GM12873 (cell line): ENCODE results near the gene TMEM11.

ENCODE experiments used
- TF ChIP-seq, protein P1 (sequence below): IDR thresholded peaks from 2 replicates; pipeline ENCODE4 v1.5.1; 2012; ENCODE audit warnings: low read depth, mild to moderate bottlenecking, moderate library complexity, low read length, control low read depth; ENCODE audit not compliant: insufficient read depth; ENCODE audit errors: missing control alignments

The TMEM11 gene

DNA sequence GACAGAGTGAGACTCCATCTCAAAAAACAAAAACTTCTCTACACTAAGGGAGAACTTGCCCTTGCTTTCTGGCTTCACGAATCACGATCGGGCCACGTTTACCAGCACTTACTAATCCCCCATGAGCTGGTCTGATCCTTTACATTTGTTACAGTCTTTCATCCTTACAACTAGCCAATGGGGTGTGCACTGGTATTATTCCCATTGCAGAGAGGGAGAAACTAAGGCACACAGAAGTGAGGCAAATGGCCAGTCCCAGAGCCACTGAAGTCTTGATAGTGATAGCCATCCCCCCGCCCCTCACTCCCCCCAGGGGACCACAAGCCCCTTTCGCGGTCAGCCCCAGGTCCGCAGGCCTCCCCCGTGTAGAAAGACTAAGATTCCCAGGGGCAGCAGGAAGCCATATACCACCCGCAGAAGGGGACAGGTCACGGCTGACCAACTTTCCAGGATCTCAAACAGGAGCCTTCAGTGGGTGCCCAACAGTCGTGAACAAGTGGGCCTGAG is 38.4 kb upstream of the TMEM11 start:
- TF ChIP-seq, protein P1, sequence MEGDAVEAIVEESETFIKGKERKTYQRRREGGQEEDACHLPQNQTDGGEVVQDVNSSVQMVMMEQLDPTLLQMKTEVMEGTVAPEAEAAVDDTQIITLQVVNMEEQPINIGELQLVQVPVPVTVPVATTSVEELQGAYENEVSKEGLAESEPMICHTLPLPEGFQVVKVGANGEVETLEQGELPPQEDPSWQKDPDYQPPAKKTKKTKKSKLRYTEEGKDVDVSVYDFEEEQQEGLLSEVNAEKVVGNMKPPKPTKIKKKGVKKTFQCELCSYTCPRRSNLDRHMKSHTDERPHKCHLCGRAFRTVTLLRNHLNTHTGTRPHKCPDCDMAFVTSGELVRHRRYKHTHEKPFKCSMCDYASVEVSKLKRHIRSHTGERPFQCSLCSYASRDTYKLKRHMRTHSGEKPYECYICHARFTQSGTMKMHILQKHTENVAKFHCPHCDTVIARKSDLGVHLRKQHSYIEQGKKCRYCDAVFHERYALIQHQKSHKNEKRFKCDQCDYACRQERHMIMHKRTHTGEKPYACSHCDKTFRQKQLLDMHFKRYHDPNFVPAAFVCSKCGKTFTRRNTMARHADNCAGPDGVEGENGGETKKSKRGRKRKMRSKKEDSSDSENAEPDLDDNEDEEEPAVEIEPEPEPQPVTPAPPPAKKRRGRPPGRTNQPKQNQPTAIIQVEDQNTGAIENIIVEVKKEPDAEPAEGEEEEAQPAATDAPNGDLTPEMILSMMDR, result no peak

GRCh38 chr17:21251337-21252010 is 37.5 kb upstream of the TMEM11 start:
- TF ChIP-seq, protein P1, result no peak

DNA sequence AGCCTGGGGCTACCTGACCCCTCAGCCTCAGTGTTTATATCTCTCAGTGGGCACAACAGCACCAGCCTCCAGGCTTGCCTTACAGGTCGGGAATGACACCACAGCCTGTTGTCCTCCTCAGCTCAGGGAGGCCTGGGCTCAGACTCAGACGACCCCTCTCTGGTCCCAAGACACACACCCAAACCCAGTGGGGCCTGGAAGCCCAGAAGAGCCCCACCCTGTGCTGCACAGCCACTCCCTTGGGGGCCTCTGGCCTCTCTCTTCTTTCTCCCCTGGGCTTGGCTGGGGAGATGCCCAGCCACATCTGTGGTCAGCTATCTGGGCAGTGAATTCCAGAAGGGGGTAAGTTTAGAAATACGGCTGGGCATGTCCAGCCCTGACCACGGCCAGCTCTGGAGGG is 36.9 kb upstream of the TMEM11 start:
- TF ChIP-seq, protein P1, result no peak

GRCh38 chr17:21249920-21250703 is 36.2 kb upstream of the TMEM11 start:
- TF ChIP-seq, protein P1, result no peak

GRCh38 chr17:21249086-21249795 is 35.3 kb upstream of the TMEM11 start:
- TF ChIP-seq, protein P1, result no peak

DNA sequence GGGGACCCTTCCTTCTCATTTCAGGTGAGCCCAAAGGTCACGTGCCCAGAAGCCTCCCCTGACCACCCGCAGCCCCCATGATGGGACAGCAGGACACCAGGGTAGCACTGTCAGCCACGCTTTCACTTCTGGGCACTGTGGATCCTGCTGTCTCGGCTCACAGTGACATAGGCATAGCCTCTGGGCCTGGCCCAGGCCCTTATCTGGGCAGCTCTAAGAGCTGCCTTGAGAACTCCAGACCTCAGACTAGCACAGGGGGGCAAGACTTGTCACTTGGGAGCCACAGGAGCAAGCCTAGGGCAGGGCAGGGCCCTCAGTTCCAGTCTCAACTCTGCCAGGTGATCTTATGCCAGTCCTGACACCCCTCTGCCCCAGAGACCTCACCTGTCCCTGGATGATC is 34.5 kb upstream of the TMEM11 start:
- TF ChIP-seq, protein P1, result no peak

DNA sequence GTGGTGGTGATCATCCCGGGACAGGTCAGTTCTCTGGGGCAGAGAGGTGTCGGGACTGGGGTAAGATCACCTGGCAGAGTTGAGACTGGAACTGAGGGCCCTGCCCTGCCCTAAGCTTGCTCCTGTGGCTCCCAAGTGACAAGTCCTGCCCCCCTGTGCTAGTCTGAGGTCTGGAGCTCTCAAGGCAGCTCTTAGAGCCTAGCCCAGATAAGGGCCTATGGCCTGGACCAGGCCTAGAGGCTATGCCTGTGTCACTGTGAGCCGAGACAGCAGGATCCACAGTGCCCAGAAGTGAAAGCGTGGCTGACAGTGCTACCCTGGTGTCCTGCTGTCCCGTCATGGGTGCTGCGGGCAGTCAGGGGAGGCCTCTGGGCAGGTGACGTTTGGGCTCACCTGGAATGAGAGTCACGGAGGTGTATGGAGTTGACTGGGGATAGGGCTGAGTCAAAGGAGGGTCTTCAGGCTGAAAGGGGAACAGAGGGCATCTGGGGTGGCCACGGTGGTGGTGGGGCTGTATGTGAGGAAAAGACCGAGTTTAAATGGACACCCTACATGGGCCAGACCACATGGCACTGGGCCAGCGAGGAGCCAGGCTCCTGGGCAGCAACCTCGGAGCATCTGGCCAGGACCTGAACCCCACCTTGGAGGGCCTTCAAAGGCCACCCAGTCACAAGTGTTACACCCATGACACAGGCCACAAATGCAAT is 33.7 kb upstream of the TMEM11 start:
- TF ChIP-seq, protein P1, result no peak
